Effector memory CD4-positive, alpha-beta T cell (primary cell): ENCODE data around the gene OTOP3.

Source experiments
- DNase-seq, 3 donors: peaks; one replicate each; pipeline ENCODE4 v3.0.0-alpha.2; 2020
- H3K27ac ChIP-seq: 2 replicates; pipeline ENCODE4 v1.7.0; 2013; ENCODE audit warnings: mild to moderate bottlenecking, low read length, moderate library complexity; ENCODE audit not compliant: insufficient read depth, poor library complexity, severe bottlenecking
- H3K27me3 ChIP-seq: replicated peaks from 2 replicates; pipeline ENCODE4 v1.7.0; 2013; ENCODE audit warnings: mild to moderate bottlenecking, low read length; ENCODE audit not compliant: insufficient read depth, control insufficient read depth, poor library complexity, severe bottlenecking
- H3K36me3 ChIP-seq: 2 replicates; pipeline ENCODE4 v1.7.0; 2013; ENCODE audit warnings: mild to moderate bottlenecking, low read length, moderate library complexity; ENCODE audit not compliant: control insufficient read depth, insufficient read depth
- H3K4me1 ChIP-seq: 2 replicates; pipeline ENCODE4 v1.7.0; 2013; ENCODE audit warnings: low read length, mild to moderate bottlenecking; ENCODE audit not compliant: control insufficient read depth, insufficient read depth, poor library complexity, severe bottlenecking
- H3K4me3 ChIP-seq: 2 replicates; pipeline ENCODE4 v1.7.0; 2013; ENCODE audit warnings: low read length, low read depth, mild to moderate bottlenecking; ENCODE audit not compliant: insufficient read depth, poor library complexity, severe bottlenecking
- H3K9me3 ChIP-seq: 2 replicates; pipeline ENCODE4 v1.7.0; 2013; ENCODE audit warnings: mild to moderate bottlenecking, low read length, moderate library complexity; ENCODE audit not compliant: control insufficient read depth

Gene OTOP3

GRCh38 chr17:74923538-74924249 is 12.0 kb upstream of the OTOP3 start:
- DNase-seq = peak; percentile 30 to 46 (median 37)

GRCh38 chr17:74924250-74924948 is 11.3 kb upstream of the OTOP3 start, which contains the start of gene OTOP2:
TSS of gene OTOP2 (plus strand) at chr17:74924273. CDS start at chr17:74924633, 360 bp downstream.
- Histone ChIP-seq H3K27me3 (peaks cover 32% of the 10 kb centered on the region), H3K36me3 (no peaks in the 10 kb centered on the region), H3K4me1 (peaks cover 22% of the 10 kb centered on the region), H3K27ac (no peak within 1 kb of the TSS), H3K4me3 (peak within 1 kb of the TSS; percentile 37), H3K9me3 (no peaks in the 10 kb centered on the region)
- no peak for DNase-seq

More at GRCh38 chr17:74923538-74924249, 12.0 kb upstream of the OTOP3 start:
- no peaks in the 10 kb centered on the region for H3K36me3 ChIP-seq
- no peaks in the 10 kb centered on the region for H3K9me3 ChIP-seq
- H3K4me3 ChIP-seq = peak overlapping the region; percentile 37
- peaks cover 32% of the 10 kb centered on the region for H3K27me3 ChIP-seq
- H3K4me1 ChIP-seq = peaks cover 22% of the 10 kb centered on the region
- no peak overlapping the region for H3K27ac ChIP-seq

- peaks cover 22% of the 10 kb centered on the region for H3K4me1 ChIP-seq
- H3K9me3 ChIP-seq = no peaks in the 10 kb centered on the region
- no peak overlapping the region for H3K27ac ChIP-seq
- peaks cover 32% of the 10 kb centered on the region for H3K27me3 ChIP-seq
- no peaks in the 10 kb centered on the region for H3K36me3 ChIP-seq
- no peak for DNase-seq
- H3K4me3 ChIP-seq = no peak overlapping the region
Observed at GRCh38 chr17:74925242-74925641, 10.5 kb upstream of the OTOP3 start.

- peaks cover 26% of the 10 kb centered on the region for H3K27me3 ChIP-seq
- no peaks in the 10 kb centered on the region for H3K36me3 ChIP-seq
- H3K27ac ChIP-seq = no peak overlapping the region
- DNase-seq = no peak
- peaks cover 8% of the 10 kb centered on the region for H3K4me1 ChIP-seq
- no peaks in the 10 kb centered on the region for H3K9me3 ChIP-seq
- H3K4me3 ChIP-seq = no peak overlapping the region
Observed at GRCh38 chr17:74928786-74929185, 6.9 kb upstream of the OTOP3 start.

DNA sequence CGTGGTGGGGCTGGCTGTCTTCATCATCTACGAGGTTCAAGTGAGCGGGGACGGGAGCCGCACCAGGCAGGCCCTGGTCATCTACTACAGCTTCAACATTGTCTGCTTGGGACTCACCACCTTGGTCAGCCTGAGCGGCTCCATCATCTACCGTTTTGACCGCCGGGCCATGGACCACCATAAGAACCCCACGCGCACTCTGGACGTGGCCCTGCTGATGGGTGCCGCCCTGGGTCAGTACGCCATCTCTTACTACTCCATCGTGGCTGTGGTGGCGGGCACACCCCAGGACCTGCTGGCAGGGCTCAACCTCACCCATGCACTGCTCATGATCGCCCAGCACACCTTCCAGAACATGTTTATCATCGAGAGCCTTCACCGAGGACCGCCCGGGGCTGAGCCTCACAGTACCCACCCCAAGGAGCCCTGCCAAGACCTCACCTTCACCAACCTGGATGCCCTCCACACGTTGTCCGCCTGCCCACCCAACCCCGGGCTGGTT is 5.1 kb upstream of the OTOP3 start:
- Histone ChIP-seq H3K9me3 (no peaks in the 10 kb centered on the region), H3K27me3 (peaks cover 21% of the 10 kb centered on the region), H3K27ac (no peak overlapping the region), H3K36me3 (no peaks in the 10 kb centered on the region), H3K4me1 (no peaks in the 10 kb centered on the region), H3K4me3 (no peak overlapping the region)
- no peak for DNase-seq

GRCh38 chr17:74935048-74935447 is 650 bp upstream of the OTOP3 start:
- no peaks in the 10 kb centered on the region for H3K9me3 ChIP-seq
- H3K27ac ChIP-seq = no peak overlapping the region
- no peak for DNase-seq
- H3K36me3 ChIP-seq = no peaks in the 10 kb centered on the region
- H3K27me3 ChIP-seq = peaks cover 40% of the 10 kb centered on the region
- peaks cover 6% of the 10 kb centered on the region for H3K4me1 ChIP-seq
- no peak overlapping the region for H3K4me3 ChIP-seq

GRCh38 chr17:74936470-74936799 is 737 bp downstream of the OTOP3 start:
- Histone ChIP-seq H3K9me3 (no peaks in the 10 kb centered on the region), H3K4me3 (no peak overlapping the region), H3K36me3 (no peaks in the 10 kb centered on the region), H3K4me1 (peaks cover 6% of the 10 kb centered on the region), H3K27me3 (peaks cover 40% of the 10 kb centered on the region), H3K27ac (no peak overlapping the region)
- DNase-seq = no peak

GRCh38 chr17:74937064-74938051 is 1.7 kb downstream of the OTOP3 start:
- peaks cover 6% of the 10 kb centered on the region for H3K4me1 ChIP-seq
- no peaks in the 10 kb centered on the region for H3K9me3 ChIP-seq
- no peak for DNase-seq
- H3K4me3 ChIP-seq = no peak overlapping the region
- H3K36me3 ChIP-seq = no peaks in the 10 kb centered on the region
- no peak overlapping the region for H3K27ac ChIP-seq
- H3K27me3 ChIP-seq = peaks cover 40% of the 10 kb centered on the region

DNA sequence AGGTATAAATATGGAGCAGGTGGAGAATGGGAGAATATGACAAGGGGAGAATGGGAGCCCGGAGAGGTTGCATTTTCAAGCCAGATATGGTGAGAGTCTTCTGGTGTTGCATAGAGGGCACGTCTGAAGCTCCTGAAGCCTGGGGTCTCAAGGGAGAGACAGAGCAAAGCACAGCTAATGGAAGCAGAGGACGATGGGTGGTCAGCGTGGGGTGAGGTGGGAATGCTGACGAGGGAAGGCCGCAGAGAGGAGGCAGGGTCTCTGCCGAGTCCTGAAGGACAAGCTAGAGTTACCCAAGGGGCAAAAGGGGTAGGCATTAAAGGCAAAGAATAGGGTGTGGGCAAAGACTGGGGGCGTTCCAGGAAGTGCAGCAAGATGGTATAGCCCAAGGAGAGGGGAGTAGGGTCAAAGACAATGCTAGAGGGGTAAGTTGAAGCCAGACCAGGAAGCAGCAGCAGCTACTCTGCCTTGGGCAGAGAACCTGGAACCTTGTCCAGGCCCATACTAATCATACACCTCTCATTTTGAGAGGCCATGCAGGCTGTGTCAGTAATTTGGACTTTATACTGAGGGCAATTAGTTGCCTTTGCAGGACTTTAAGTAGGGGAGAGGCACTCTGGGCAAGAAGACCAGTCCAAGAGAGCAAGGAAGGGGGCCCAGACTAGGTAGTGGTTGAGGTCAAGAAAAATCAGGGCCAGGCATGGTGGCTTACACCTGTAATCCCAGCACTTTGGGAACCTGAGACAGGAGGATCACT is 2.7 kb downstream of the OTOP3 start:
- Histone ChIP-seq H3K27me3 (peaks cover 34% of the 10 kb centered on the region), H3K4me1 (peaks cover 6% of the 10 kb centered on the region), H3K4me3 (no peak overlapping the region), H3K9me3 (no peaks in the 10 kb centered on the region), H3K36me3 (no peaks in the 10 kb centered on the region), H3K27ac (no peak overlapping the region)
- DNase-seq = no peak
